OCI-LY7 (cell line): ENCODE measurements around the gene ALDH1L1. TPM values are rescaled to one million over a fixed set of nuclear protein-coding genes. Genes with fewer than 3 reads are reported as not detected.
"Not testable (repeated sequence)": the region's sequence is repeated elsewhere in the genome, so short reads cannot be mapped to it uniquely, and the experiment has no call there.

Source experiments
- BruUV-seq: library from RNA; stranded (reverse); fragments of 400-500 nt; replicated peaks from 2 replicates; lab custom pipeline; 2021; lab: Mats Ljungman, UMichigan
- CTCF ChIA-PET: fragments of 300-600 bp; sonication (Branson Sonifier 250); formaldehyde crosslinking; loops from one replicate; lab custom pipeline; 2022; ENCODE audit warnings: antibody characterized with exemption; ENCODE audit not compliant: unreplicated experiment; lab: Charles Lee
- POLR2A ChIA-PET: fragments of 300-600 bp; sonication (Branson Sonifier 250); formaldehyde crosslinking; loops from one replicate; lab custom pipeline; 2022; ENCODE audit warnings: antibody characterized with exemption; lab: Charles Lee
- DNase-seq: peaks from one replicate; pipeline ENCODE4 v3.0.0-alpha.2; 2015; ENCODE audit warnings: low spot score
- H2AFZ ChIP-seq: fragments of 200-600 bp; sonication (generic), shearing (Covaris generic); 2 replicates; pipeline ENCODE4 v1.6.1; 2014; ENCODE audit warnings: mild to moderate bottlenecking, antibody characterized with exemption, low read length, moderate library complexity
- H3K27ac ChIP-seq: fragments of 200-600 bp; sonication (generic); 2 replicates; pipeline ENCODE4 v1.5.1; 2014; ENCODE audit warnings: mixed run types, low read depth, mild to moderate bottlenecking, moderate library complexity, low read length, inconsistent platforms; ENCODE audit not compliant: poor library complexity, severe bottlenecking
- H3K36me3 ChIP-seq: fragments of 200-600 bp; sonication (generic); 2 replicates; pipeline ENCODE4 v1.6.1; 2014; ENCODE audit warnings: mild to moderate bottlenecking, antibody characterized with exemption, low read length, moderate library complexity, mixed read lengths; ENCODE audit not compliant: insufficient read depth
- H3K4me1 ChIP-seq: fragments of 200-600 bp; sonication (generic); 2 replicates; pipeline ENCODE4 v1.5.1; 2014; ENCODE audit warnings: mild to moderate bottlenecking, low read length; ENCODE audit not compliant: insufficient read depth, poor library complexity, severe bottlenecking
- H3K4me2 ChIP-seq: fragments of 200-600 bp; sonication (generic); 2 replicates; pipeline ENCODE4 v1.6.1; 2014; ENCODE audit warnings: mild to moderate bottlenecking, low read length
- H3K4me3 ChIP-seq: fragments of 200-600 bp; sonication (generic); 2 replicates; pipeline ENCODE4 v1.5.1; 2014; ENCODE audit warnings: mild to moderate bottlenecking, low read depth, low read length; ENCODE audit not compliant: poor library complexity, severe bottlenecking
- H3K79me2 ChIP-seq: fragments of 200-600 bp; sonication (generic); 2 replicates; pipeline ENCODE4 v1.6.1; 2016; ENCODE audit warnings: low read depth, mild to moderate bottlenecking, low read length, moderate library complexity, mixed read lengths; ENCODE audit not compliant: insufficient read depth
- H3K9me2 ChIP-seq: fragments of 200-600 bp; sonication (generic); 2 replicates; pipeline ENCODE4 v1.6.1; 2016; ENCODE audit warnings: mild to moderate bottlenecking, low read length, mixed read lengths; ENCODE audit not compliant: insufficient read depth
- H3K9me3 ChIP-seq: fragments of 200-600 bp; sonication (generic); 2 replicates; pipeline ENCODE4 v1.6.1; 2014; ENCODE audit warnings: mild to moderate bottlenecking, mixed run types, low read length, mixed read lengths
- H4K20me1 ChIP-seq: fragments of 200-600 bp; sonication (generic); 2 replicates; pipeline ENCODE4 v1.6.1; 2014; ENCODE audit warnings: mild to moderate bottlenecking, antibody characterized with exemption, low read length, moderate library complexity, mixed read lengths; ENCODE audit not compliant: insufficient read depth
- CTCF ChIP-seq: fragments of 200-600 bp; sonication (generic); conservative IDR thresholded peaks from 2 replicates; pipeline ENCODE4 v1.5.1; 2014; ENCODE audit warnings: mild to moderate bottlenecking, antibody characterized with exemption, low read length, moderate library complexity, mixed read lengths
- EZH2phosphoT487 ChIP-seq: fragments of 200-600 bp; sonication (generic); IDR thresholded peaks from 2 replicates; pipeline ENCODE4 v1.6.1; 2018; ENCODE audit warnings: low read depth, borderline replicate concordance, mild to moderate bottlenecking, mixed run types, antibody characterized with exemption, low read length, moderate library complexity, mixed read lengths
- intact Hi-C: fragments of 100-400 bp; cut with micrococcal nuclease; formaldehyde crosslinking; loops from one replicate; pipeline ENCODE4 v1.10.0; 2022; ENCODE audit not compliant: unreplicated experiment
- total RNA-seq, 2 experiments: library from RNA; depleted of rRNA in 1 of 2; stranded (reverse); fragments of >200 nt in 1 of 2; shearing (Covaris generic) in 1 of 2; gene quantifications; 2 replicates each; pipeline ENCODE4 v1.2.3, GENCODE V29; 2014 to 2022

Gene ALDH1L1
- total RNA-seq, 2 experiments from 2014 or later: not detected

- no peaks in the 10 kb centered on the region for H3K4me1 ChIP-seq
- H2AFZ ChIP-seq: no peak overlapping the region
- no peaks in the 10 kb centered on the region for H3K9me3 ChIP-seq
- no peak overlapping the region for H3K27ac ChIP-seq
- ChIA-PET CTCF (no interaction called here), POLR2A (no interaction called here)
- no peaks in the 10 kb centered on the region for H3K36me3 ChIP-seq
- no peaks in the 10 kb centered on the region for H3K9me2 ChIP-seq
- no TSS peak for BruUV-seq
- intact Hi-C loops: no loop called here
- no peaks in the 10 kb centered on the region for H4K20me1 ChIP-seq
- H3K4me3 ChIP-seq: no peak overlapping the region
- no peak for DNase-seq
- no peak overlapping the region for H3K4me2 ChIP-seq
- no peaks in the 10 kb centered on the region for H3K79me2 ChIP-seq
- TF ChIP-seq CTCF (no peak), EZH2phosphoT487 (no peak)
These were observed 80.1 kb downstream of the ALDH1L1 start for GRCh38 chr3:126100269-126100633.

GRCh38 chr3:126098391-126098858 is 82.0 kb downstream of the ALDH1L1 start:
- intact Hi-C loops: no loop called here
- no TSS peak for BruUV-seq
- POLR2A ChIA-PET: no interaction called here
- Histone ChIP-seq H3K27ac (no peak overlapping the region), H3K9me2 (no peaks in the 10 kb centered on the region), H2AFZ (no peak overlapping the region), H3K4me2 (no peak overlapping the region), H3K79me2 (no peaks in the 10 kb centered on the region), H4K20me1 (no peaks in the 10 kb centered on the region), H3K36me3 (no peaks in the 10 kb centered on the region), H3K4me1 (no peaks in the 10 kb centered on the region), H3K4me3 (no peak overlapping the region), H3K9me3 (no peaks in the 10 kb centered on the region)
- DNase-seq: no peak
- CTCF ChIA-PET: no interaction called here
- TF ChIP-seq CTCF: no peak
- TF ChIP-seq EZH2phosphoT487: no peak

GRCh38 chr3:126097801-126098200 is 82.6 kb downstream of the ALDH1L1 start:
- Histone ChIP-seq H3K4me2 (no peak overlapping the region), H3K36me3 (no peaks in the 10 kb centered on the region), H3K9me3 (no peaks in the 10 kb centered on the region), H3K9me2 (no peaks in the 10 kb centered on the region), H4K20me1 (no peaks in the 10 kb centered on the region), H3K4me1 (no peaks in the 10 kb centered on the region), H3K79me2 (no peaks in the 10 kb centered on the region), H3K4me3 (no peak overlapping the region), H3K27ac (no peak overlapping the region), H2AFZ (no peak overlapping the region)
- intact Hi-C loops: no loop called here
- BruUV-seq: no TSS peak
- TF ChIP-seq EZH2phosphoT487 (no peak), CTCF (no peak)
- DNase-seq: no peak
- ChIA-PET CTCF (no interaction called here), POLR2A (no interaction called here)

- H3K27ac ChIP-seq, H3K9me3 ChIP-seq, H3K4me3 ChIP-seq, H2AFZ ChIP-seq, CTCF ChIA-PET, H3K79me2 ChIP-seq, DNase-seq, intact Hi-C loops, H3K4me1 ChIP-seq, H4K20me1 ChIP-seq, H3K9me2 ChIP-seq, H3K36me3 ChIP-seq, H3K4me2 ChIP-seq, POLR2A ChIA-PET, BruUV-seq: not testable (repeated sequence)
These were observed 84.1 kb downstream of the ALDH1L1 start for GRCh38 chr3:126096274-126096673.
